GM19025 (cell line): ENCODE results near the gene CYP4F11.
"Not testable (repeated sequence)": the region's sequence is repeated elsewhere in the genome, so short reads cannot be mapped to it uniquely, and the experiment has no call there.

Source experiments
- ATAC-seq: cut with Tn5 transposase; IDR thresholded peaks from one replicate; pipeline ENCODE4 v1.9.1; 2021; ENCODE audit warnings: mild to moderate bottlenecking, low read depth, moderate library complexity; ENCODE audit not compliant: unreplicated experiment

Gene CYP4F11

DNA sequence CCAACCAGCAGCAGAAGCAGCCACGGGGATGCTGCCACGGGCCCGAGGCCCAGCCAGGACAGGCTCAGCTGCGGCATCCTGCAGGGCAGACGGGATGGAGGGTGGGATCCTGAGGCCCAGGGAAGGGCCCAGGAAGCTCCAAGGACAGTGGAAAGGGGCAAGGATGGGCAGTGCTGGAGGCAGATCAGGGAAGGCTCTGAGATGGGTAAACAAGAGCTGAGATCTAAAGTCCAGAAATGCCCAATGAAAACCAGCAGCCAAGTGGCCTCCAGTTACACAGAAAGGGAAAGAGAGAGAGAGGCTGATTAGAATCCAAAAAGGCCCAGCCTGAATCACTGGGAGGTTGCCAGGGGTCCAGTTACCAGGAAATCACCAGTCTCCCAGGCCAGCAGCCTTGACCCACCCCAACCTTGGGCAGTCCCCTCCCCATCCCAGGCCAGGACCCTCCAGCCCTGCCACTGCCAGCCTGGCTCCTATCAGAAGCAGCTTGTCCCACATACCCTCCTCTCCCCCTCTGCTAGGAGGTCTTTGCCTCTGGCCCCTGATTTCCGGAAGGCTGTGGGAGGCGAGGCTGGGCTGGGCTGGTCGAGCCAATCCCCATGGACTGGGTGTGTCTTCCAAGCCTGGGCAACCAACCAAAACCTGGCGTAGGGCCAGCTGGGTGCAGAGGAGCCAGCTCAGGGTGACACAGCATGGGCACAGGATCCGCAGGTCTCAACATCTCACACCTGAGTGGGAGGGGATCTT lies at the start of gene CYP4F11:
CYP4F11 (minus strand) TSS at position 198 of the 747 bp plus-strand sequence; CDS start at position 77, 121 bp downstream.
- ATAC-seq, result no peak

DNA sequence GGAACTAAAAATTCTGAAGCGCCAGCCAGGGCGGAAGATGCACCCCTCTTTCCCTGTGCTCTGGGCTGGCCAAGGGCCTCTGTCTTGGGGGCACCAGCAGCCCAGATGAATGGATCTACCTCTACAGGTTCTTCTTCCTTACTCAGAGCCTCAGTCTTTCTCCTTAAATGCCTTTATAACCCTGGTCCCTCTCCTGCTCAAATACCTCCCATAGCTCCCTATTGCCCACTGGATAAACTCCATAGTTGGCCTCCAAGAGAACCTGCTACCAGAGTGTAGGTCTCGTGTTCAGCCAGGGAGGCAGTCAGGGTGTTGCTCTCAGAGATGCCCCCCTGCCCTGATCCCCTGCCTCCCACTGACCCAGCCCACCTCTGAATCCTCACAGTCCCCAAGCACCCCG lies 45.0 kb upstream of the CYP4F11 start:
- ATAC-seq, result no peak

- no peak for ATAC-seq
These were observed 43.4 kb upstream of the CYP4F11 start for GRCh38 chr19:15977690-15978089.

DNA sequence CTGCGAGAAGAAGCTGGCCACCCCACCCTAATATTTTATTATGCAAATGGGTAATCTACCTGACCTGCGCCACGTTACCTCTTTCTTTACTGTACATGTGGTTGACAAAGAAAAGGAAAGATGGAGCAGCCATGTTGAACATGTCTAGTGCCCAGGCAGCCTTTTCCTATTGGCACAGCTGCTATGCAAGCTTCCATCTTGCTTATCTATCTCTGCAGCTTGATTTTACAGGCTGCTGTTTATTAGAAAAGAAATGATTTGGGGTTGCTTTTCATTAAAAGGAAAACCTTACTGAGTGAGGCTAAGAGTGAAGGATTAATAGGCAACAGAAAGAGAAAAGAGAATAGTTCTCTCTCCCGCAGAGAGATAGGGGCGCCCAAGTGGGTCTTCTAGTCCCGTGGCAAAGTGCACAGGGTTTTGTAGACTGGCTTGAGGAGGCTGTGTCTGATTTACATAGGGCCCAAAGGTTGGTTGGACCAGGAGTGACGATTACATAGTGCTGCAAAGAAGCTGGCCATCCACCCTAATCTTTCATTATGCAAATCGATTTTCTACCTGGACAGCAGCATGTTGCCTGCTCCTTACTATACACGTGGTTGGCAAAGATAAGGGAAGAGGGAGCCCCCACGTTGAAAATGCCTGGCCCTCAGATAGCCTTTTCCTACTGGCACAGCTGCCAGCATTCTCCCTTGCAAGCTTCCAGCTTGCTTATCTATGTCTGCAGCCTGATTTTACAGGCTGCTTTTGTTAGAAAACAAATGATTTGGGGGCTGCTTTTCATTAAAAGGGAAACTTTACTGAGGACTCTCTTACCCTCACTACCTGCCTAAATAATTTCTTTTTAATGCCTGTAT lies 42.7 kb upstream of the CYP4F11 start:
- no peak for ATAC-seq

DNA sequence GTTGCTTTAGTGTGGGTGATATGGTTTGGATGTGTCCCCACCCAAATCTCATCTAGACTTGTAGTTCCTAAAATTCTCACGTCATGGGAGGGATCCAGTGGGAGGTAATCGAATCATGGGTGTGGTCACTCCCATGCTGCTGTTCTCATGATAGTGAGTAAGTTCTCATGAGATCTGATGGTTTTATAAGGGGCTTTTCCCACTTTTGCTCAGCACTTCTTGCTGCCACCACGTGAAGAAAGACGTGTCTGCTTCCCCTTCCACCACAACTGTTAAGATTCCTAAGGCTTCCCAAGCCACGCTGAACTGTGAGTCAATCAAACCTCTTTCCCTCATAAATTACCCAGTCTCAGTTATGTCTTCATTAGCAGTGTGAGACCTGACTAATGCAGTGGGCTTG lies 40.5 kb upstream of the CYP4F11 start:
- no peak for ATAC-seq

GRCh38 chr19:15972043-15972442 lies 37.7 kb upstream of the CYP4F11 start:
- ATAC-seq, result not testable (repeated sequence)

DNA sequence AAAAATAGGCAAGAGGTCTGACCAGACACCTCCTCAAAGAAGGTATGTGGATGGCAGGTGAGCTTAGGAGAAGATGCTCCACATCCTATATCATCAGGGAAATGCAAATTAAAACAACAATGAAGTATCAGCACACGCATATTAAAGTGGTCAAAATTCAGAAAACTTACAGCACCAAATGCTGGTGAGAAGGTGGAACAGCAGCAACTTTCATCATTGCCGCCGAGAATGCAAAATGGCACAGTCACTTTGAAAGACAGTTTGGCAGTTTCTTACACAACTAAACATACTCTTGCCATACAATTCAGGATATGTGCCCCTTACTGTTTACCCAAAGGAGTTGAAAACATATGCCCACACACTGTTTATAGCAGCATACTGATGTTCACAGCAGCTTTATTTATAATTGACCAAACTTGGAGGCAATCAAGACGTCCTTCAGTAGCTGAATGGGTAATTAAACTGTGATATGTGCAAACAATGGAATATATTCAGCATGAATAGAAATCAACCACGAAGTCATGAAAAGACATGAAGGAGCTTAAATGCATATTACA lies 37.0 kb upstream of the CYP4F11 start:
- no peak for ATAC-seq

GRCh38 chr19:15964231-15964630 lies 29.9 kb upstream of the CYP4F11 start:
- no peak for ATAC-seq

- ATAC-seq, result no peak
These were observed 28.0 kb upstream of the CYP4F11 start for GRCh38 chr19:15962319-15962718.

- no peak for ATAC-seq
These were observed 20.5 kb upstream of the CYP4F11 start for GRCh38 chr19:15954820-15955219.

DNA sequence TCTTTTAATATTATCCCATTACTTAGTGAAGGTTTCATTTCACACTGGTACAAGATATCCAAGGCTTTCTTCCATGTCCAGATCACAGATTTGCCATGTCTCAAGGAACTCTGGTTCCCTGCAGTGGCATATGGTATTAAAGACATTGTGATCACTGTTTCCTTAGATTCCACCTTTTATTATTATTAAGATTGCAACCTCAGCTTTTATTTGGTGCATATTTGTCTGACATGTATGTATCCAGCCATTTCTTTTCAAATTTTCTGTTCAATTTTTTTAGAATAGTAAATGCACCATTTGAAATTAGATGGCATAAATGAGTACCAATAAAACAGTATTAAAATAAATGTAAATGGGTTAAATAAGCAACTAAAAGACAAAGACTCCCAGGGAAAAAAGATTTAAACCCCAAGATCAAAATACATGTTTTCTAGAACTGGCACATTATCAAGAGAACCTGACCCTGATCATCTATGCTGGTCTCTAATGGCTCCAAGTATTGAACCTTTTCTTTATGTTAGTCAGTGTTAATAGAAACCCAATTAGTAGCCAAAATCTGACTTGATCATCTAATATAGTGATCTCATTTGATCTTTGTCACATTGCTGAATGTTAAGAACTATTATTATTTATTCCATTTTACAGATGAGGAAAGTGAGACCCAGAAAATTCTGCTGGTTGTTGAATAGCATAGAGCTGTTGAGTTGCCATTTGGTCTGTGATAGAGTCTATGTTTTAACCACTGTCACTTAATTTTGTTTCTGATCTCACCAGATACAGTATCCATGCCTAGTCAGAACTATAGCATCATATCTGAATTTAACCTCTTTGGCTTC lies 14.1 kb upstream of the CYP4F11 start, which contains the start of gene OR10H4:
OR10H4 (plus strand) TSS at position 786 of the 836 bp plus-strand sequence; CDS start at position 786, 0 bp downstream.
- ATAC-seq, result no peak

DNA sequence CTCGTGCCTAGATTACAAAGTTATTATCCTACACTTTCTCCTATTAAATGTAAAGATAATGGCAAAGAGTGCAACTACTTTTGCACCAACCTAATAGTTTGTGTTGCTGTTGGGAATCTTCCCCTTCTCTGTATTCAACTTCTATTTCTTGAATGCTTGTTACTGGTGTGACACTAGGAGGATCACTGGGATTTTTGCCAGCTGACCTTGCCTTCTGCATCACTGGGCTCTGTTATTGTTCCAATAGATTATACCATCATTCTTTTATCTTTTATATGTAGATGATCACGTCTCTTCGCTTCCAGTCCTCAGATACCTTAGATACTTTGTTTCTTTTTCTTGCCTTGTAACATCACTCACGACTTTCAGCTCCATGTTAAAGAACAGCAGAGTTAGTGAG lies 11.0 kb upstream of the CYP4F11 start:
- ATAC-seq, result no peak

DNA sequence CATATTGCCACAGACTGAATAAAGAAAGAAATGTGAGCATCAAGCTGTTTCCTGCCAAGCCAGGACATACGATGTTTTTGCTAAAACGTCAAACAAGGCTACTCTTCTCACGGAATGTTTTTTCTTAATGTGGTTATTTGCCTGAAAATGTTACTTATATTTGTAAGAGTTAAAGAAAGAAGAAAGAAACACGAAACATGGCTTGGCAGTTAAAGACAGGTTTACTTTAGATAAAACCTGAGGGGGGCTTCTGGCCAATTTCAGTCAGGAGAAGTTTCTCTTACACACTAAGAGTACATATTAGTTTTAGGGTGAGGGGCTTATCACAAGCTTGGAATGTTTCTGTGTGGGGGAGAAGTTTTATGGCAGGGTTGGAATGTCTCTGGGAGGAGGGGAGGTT lies 10.1 kb upstream of the CYP4F11 start:
- no peak for ATAC-seq

DNA sequence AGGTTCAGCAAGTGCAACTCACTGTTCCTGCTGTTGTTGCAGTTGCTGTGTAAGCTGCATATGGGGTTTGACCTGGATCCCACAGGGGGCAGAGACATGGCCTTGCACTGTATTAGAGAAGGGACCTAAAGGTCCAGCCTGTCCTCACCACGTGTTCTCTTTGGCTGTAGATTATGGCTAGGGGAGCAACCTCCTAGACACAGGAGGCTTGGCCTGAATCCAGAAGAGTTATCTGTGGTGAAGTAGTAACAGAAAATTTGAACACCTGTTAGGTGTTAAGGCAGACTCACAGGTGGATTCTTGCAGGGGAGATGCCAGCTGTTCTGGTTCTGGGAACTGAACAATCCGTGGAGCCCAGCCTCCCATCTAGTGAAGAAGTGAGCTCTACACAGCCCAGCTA lies 3.4 kb upstream of the CYP4F11 start:
- no peak for ATAC-seq

- ATAC-seq, result no peak
These were observed 2.6 kb upstream of the CYP4F11 start for GRCh38 chr19:15936950-15937349.

- ATAC-seq, result no peak
These were observed 1.8 kb upstream of the CYP4F11 start for GRCh38 chr19:15936173-15936572.

DNA sequence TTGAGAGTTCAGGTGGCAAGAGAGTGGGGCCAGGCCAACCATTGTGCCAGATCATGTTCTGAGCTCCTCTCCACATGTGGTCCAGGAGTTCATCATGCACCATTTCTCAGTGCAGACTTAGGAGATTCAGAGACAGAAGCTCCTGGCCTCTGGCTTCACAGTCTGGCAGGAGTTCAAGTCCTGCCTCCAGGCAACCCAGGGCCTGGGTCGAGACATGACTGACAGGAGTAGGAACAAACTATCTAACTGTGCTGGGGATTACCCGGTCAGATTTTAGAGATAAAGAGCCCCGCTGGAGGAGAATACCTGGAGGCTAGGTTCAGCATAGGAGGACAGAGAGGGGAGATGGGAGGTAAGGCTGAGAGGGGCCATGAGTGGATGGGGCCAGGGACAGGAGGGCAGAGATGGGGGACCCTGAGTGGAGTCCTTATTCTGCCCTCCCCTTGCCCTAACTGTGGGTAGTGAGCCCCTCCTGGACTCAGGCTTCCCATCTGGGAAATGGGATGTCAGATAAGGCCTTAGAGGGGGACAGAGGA lies 906 bp upstream of the CYP4F11 start:
- no peak for ATAC-seq

DNA sequence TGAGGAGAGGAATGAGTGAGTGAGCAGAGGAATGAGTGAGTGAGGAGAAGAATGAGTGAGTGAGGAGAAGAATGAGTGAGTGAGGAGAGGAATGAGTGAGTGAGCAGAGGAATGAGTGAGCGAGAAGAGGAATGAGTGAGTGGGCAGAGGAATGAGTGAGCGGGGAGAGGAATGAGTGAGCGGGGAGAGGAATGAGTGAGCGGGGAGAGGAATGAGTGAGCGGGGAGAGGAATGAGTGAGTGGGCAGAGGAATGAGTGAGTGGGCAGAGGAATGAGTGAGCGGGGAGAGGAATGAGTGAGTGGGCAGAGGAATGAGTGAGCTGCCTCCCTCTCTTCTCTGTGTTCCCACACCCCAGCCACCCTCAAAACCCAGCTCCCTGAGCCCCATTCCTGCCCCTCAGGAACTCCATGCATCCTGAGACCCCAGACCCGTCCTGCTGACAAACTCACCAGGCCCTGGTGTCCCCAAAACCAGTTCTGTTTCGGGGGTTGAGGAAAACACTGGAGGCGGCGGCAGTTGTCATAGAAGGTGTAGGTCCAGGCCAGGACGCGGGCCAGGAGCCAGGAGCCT lies 483 bp downstream of the CYP4F11 start:
- ATAC-seq, result not testable (repeated sequence)

DNA sequence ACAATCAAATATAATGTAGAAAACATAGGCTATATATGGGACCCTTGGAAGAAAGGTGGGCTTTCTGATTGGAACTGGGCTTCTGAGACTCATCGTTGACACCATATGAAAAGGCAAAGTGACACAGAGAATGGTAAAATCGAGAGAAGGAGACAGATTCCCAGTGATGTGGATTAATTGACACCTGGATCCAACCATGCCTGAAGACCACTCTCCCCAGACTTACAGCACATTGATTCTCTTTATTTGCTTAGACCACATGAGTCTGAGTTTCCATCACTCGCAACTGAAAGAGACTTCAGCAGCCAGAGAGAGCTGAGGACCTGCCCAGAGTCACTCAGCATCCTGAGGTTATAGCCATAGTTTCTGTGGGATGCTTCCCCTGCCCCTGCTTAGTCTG lies 6.0 kb downstream of the CYP4F11 start:
- no peak for ATAC-seq

GRCh38 chr19:15926484-15926883 lies 7.8 kb downstream of the CYP4F11 start:
- no peak for ATAC-seq
